Uterine smooth muscle cell (primary cell): ENCODE results near the gene REP15. TPM values are rescaled to one million over a fixed set of nuclear protein-coding genes. Genes with fewer than 3 reads are reported as not detected.

Experiments used
- total RNA-seq: library from RNA; depleted of rRNA; stranded (reverse); fragments of >200 nt; gene quantifications from 2 replicates; pipeline ENCODE4 v1.2.3, GENCODE V29; 2014

The REP15 gene
- total RNA-seq: 2.2 and 2.3 TPM in 2 replicates

GRCh38 chr12:27696293-27696652 lies at the start of gene REP15:
Gene REP15, plus strand, starts transcription at chr12:27696447. Its CDS starts 116 bp downstream, at chr12:27696563.

GRCh38 chr12:27710592-27711316 lies 14.5 kb downstream of the REP15 start, which contains the start of gene MRPS35:
Gene MRPS35, plus strand, starts transcription at chr12:27710832. Its CDS starts 12 bp downstream, at chr12:27710844.

Other genes with a start within 250 kb of the REP15 start
- 0.12 and 0.22 TPM in 2 replicates for gene SMCO2, start 249.7 kb upstream of the REP15 start, total RNA-seq
- 140 and 153 TPM in 2 replicates for gene PPFIBP1, start 172.2 kb upstream of the REP15 start, total RNA-seq
- gene MRPS35, start 14.4 kb downstream of the REP15 start, total RNA-seq: 56.0 and 58.2 TPM in 2 replicates
- 37.8 and 51.6 TPM in 2 replicates for gene KLHL42, start 83.8 kb downstream of the REP15 start, total RNA-seq
- not detected in 2 replicates for gene MANSC4, start 83.8 kb downstream of the REP15 start, total RNA-seq